A549 (cell line): Measurements from ENCODE around the gene CRACDL.

Experiments used
- CHD4 ChIP-seq: fragments of 200-600 bp; sonication (generic); IDR thresholded peaks from 2 replicates; pipeline ENCODE4 v1.6.1; 2016; ENCODE audit warnings: antibody characterized with exemption, mild to moderate bottlenecking, borderline replicate concordance
- EP300 ChIP-seq, 2 experiments: fragments of >200 bp; sonication (Bioruptor Twin); formaldehyde crosslinking; IDR thresholded peaks; 2 replicates in 1 of 2; 3 replicates in 1 of 2; pipeline ENCODE4 v1.6.1; 2016 to 2017
- KDM5A ChIP-seq: fragments of 200-600 bp; sonication (generic); IDR thresholded peaks from 2 replicates; pipeline ENCODE4 v1.6.1; 2016; ENCODE audit warnings: antibody characterized with exemption, mild to moderate bottlenecking
- NFE2L2 ChIP-seq: fragments of 150-350 bp; conservative IDR thresholded peaks from 2 replicates; pipeline ENCODE4 v1.6.1; 2014; ENCODE audit warnings: low read length
- RAD21 ChIP-seq, 2 experiments: fragments of >200 bp in 1 of 2; sonication (Bioruptor Twin) in 1 of 2; formaldehyde crosslinking in 1 of 2; IDR thresholded peaks in 1 of 2; conservative IDR thresholded peaks in 1 of 2; 2 replicates in 1 of 2; 3 replicates in 1 of 2; pipeline ENCODE4 v1.6.1; 2012 to 2018; ENCODE audit warnings: inconsistent platforms in 1 of 2
- TF ChIP-seq, protein P1 (sequence below): fragments of >200 bp; sonication (Bioruptor Twin); formaldehyde crosslinking; IDR thresholded peaks from 3 replicates; pipeline ENCODE4 v1.5.1; 2016
- TF ChIP-seq, protein P2 (sequence below): IDR thresholded peaks from 2 replicates; pipeline ENCODE4 v1.6.1; 2012
- TF ChIP-seq, protein P3 (sequence below): fragments of 450-650 bp; IDR thresholded peaks from 2 replicates; pipeline ENCODE4 v1.6.1; 2014; ENCODE audit warnings: antibody characterized with exemption

DNA sequence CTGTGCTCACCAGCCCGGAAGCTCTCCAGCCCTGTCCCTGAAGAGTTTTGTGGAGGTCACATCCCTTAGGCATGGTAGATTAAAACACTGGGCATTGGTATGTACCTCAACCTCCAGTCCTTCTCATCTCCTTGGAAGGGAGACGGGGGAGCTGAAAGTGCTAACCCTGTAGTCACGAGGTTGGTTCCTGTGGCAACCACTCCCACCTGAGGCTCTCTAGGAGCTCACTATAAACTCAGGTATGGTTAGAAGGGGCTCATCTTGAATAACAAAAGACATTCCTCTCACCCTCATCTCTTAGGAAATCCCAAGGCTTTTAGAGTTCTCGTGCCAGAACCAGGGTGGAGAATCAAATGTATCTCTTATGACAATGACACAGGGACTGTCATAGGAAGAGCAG, 162.1 kb downstream of the CRACDL start:
- no peak for TF ChIP-seq RAD21 (conservative IDR thresholded peaks at IDR 0.05 in 1 of 2, IDR thresholded peaks at IDR 0.05 in 1 of 2)
- TF ChIP-seq EP300 (IDR thresholded peaks at IDR 0.05), result no peak
- TF ChIP-seq, protein P1, sequence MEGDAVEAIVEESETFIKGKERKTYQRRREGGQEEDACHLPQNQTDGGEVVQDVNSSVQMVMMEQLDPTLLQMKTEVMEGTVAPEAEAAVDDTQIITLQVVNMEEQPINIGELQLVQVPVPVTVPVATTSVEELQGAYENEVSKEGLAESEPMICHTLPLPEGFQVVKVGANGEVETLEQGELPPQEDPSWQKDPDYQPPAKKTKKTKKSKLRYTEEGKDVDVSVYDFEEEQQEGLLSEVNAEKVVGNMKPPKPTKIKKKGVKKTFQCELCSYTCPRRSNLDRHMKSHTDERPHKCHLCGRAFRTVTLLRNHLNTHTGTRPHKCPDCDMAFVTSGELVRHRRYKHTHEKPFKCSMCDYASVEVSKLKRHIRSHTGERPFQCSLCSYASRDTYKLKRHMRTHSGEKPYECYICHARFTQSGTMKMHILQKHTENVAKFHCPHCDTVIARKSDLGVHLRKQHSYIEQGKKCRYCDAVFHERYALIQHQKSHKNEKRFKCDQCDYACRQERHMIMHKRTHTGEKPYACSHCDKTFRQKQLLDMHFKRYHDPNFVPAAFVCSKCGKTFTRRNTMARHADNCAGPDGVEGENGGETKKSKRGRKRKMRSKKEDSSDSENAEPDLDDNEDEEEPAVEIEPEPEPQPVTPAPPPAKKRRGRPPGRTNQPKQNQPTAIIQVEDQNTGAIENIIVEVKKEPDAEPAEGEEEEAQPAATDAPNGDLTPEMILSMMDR, result no peak
- no peak for TF ChIP-seq KDM5A
- TF ChIP-seq NFE2L2, result no peak
- TF ChIP-seq, protein P2, sequence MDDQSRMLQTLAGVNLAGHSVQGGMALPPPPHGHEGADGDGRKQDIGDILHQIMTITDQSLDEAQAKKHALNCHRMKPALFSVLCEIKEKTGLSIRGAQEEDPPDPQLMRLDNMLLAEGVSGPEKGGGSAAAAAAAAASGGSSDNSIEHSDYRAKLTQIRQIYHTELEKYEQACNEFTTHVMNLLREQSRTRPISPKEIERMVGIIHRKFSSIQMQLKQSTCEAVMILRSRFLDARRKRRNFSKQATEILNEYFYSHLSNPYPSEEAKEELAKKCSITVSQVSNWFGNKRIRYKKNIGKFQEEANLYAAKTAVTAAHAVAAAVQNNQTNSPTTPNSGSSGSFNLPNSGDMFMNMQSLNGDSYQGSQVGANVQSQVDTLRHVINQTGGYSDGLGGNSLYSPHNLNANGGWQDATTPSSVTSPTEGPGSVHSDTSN, result no peak
- TF ChIP-seq, protein P3, sequence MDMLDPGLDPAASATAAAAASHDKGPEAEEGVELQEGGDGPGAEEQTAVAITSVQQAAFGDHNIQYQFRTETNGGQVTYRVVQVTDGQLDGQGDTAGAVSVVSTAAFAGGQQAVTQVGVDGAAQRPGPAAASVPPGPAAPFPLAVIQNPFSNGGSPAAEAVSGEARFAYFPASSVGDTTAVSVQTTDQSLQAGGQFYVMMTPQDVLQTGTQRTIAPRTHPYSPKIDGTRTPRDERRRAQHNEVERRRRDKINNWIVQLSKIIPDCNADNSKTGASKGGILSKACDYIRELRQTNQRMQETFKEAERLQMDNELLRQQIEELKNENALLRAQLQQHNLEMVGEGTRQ, result no peak
- no peak for TF ChIP-seq CHD4
